NCI-H187 (cell line): ENCODE measurements around the gene RPS3.
A peak's percentile ranks its signal among the peaks of the same experiment; 100 is the strongest.
"Not testable (repeated sequence)": the region's sequence is repeated elsewhere in the genome, so short reads cannot be mapped to it uniquely, and the experiment has no call there.

ENCODE experiments used
- DNase-seq, 2 experiments: peaks; one replicate each; lab custom pipeline; 2025; lab: John Stamatoyannopoulos, UW

RPS3 gene

GRCh38 chr11:75399344-75400145 lies at the start of gene RPS3:
RPS3 (plus strand) TSS chr11:75399518; CDS start chr11:75399548, 30 bp downstream.
- peak; percentile 71 to 79 for DNase-seq

- DNase-seq, result no peak
Observed at GRCh38 chr11:75349521-75350116, 49.7 kb upstream of the RPS3 start.

GRCh38 chr11:75350122-75350742 lies 49.1 kb upstream of the RPS3 start:
- DNase-seq, result no peak

GRCh38 chr11:75350743-75351540 lies 48.4 kb upstream of the RPS3 start:
- no peak for DNase-seq

GRCh38 chr11:75351541-75351790 lies 47.9 kb upstream of the RPS3 start, which contains the start of gene ARRB1:
ARRB1 (minus strand) TSS chr11:75351661; CDS start chr11:75351607, 54 bp downstream.
- DNase-seq, result no peak

GRCh38 chr11:75351791-75352587 lies 47.3 kb upstream of the RPS3 start:
- DNase-seq, result no peak

- no peak for DNase-seq
Observed at GRCh38 chr11:75352588-75353206, 46.6 kb upstream of the RPS3 start.

- DNase-seq, result no peak
Observed at GRCh38 chr11:75355051-75355450, 44.3 kb upstream of the RPS3 start.

- DNase-seq, result no peak
Observed at GRCh38 chr11:75356613-75357012, 42.7 kb upstream of the RPS3 start.

- not testable (repeated sequence) for DNase-seq
Observed at GRCh38 chr11:75362285-75362684, 37.0 kb upstream of the RPS3 start.

GRCh38 chr11:75365711-75366181 lies 33.6 kb upstream of the RPS3 start:
- DNase-seq, result no peak

- DNase-seq, result not testable (repeated sequence)
Observed at GRCh38 chr11:75366826-75367225, 32.5 kb upstream of the RPS3 start.

GRCh38 chr11:75369560-75370255 lies 29.6 kb upstream of the RPS3 start:
- DNase-seq, result no peak

- no peak for DNase-seq
Observed at GRCh38 chr11:75371949-75372876, 27.1 kb upstream of the RPS3 start.

- DNase-seq, result no peak
Observed at GRCh38 chr11:75373201-75373600, 26.1 kb upstream of the RPS3 start.

- DNase-seq, result no peak
Observed at GRCh38 chr11:75374646-75375045, 24.7 kb upstream of the RPS3 start.

GRCh38 chr11:75375626-75376025 lies 23.7 kb upstream of the RPS3 start:
- DNase-seq, result no peak

- DNase-seq, result no peak
Observed at GRCh38 chr11:75376175-75376574, 23.1 kb upstream of the RPS3 start.

GRCh38 chr11:75378776-75379175 lies 20.5 kb upstream of the RPS3 start:
- DNase-seq, result not testable (repeated sequence)
